ENCODE measurements around the gene ZKSCAN1. TPM values are rescaled to one million over a fixed set of nuclear protein-coding genes. Genes with fewer than 3 reads are reported as not detected.
A peak's percentile ranks its signal among the peaks of the same experiment; 100 is the strongest.
"Not testable (repeated sequence)": the region's sequence is repeated elsewhere in the genome, so short reads cannot be mapped to it uniquely, and the experiment has no call there.

Gene ZKSCAN1
- polyA plus RNA-seq (2013, experiment 1 of 2; ENCODE audit: insufficient read length) = 16.3 TPM
- polyA plus RNA-seq (2013, experiment 2 of 2; ENCODE audit: insufficient read length) = 22.8 TPM

- peak; percentile 93 for DNase-seq
Observed at GRCh38 chr7:100015232-100016214, at the start of gene ZKSCAN1. Gene ZKSCAN1 (plus strand): TSS chr7:100015596. CDS start chr7:100023507, 7,911 bp downstream.

GRCh38 chr7:99969298-99969697 is 46.1 kb upstream of the ZKSCAN1 start:
- DNase-seq = no peak

- DNase-seq = not testable (repeated sequence)
Observed at GRCh38 chr7:99969813-99970212, 45.6 kb upstream of the ZKSCAN1 start.

GRCh38 chr7:99971242-99971641 is 44.2 kb upstream of the ZKSCAN1 start:
- DNase-seq = no peak

GRCh38 chr7:99973817-99974216 is 41.6 kb upstream of the ZKSCAN1 start:
- not testable (repeated sequence) for DNase-seq

- no peak for DNase-seq
Observed at GRCh38 chr7:99974681-99975080, 40.7 kb upstream of the ZKSCAN1 start.

GRCh38 chr7:99975782-99976521 is 39.4 kb upstream of the ZKSCAN1 start, which contains the start of gene AZGP1:
Gene AZGP1 (minus strand): TSS chr7:99976031. CDS start chr7:99976020, 11 bp downstream.
- DNase-seq = peak; percentile 4

GRCh38 chr7:99976626-99977025 is 38.8 kb upstream of the ZKSCAN1 start:
- DNase-seq = no peak

GRCh38 chr7:99979814-99980225 is 35.6 kb upstream of the ZKSCAN1 start:
- not testable (repeated sequence) for DNase-seq

- DNase-seq = not testable (repeated sequence)
Observed at GRCh38 chr7:99980448-99980872, 34.9 kb upstream of the ZKSCAN1 start.

- not testable (repeated sequence) for DNase-seq
Observed at GRCh38 chr7:99981066-99981465, 34.3 kb upstream of the ZKSCAN1 start.

- DNase-seq = no peak
Observed at GRCh38 chr7:99984593-99984992, 30.8 kb upstream of the ZKSCAN1 start.

- DNase-seq = not testable (repeated sequence)
Observed at GRCh38 chr7:99987306-99987705, 28.1 kb upstream of the ZKSCAN1 start.

GRCh38 chr7:99987846-99988245 is 27.6 kb upstream of the ZKSCAN1 start:
- no peak for DNase-seq

GRCh38 chr7:99990460-99990852 is 24.9 kb upstream of the ZKSCAN1 start:
- no peak for DNase-seq

GRCh38 chr7:99991543-99991942 is 23.9 kb upstream of the ZKSCAN1 start:
- not testable (repeated sequence) for DNase-seq

GRCh38 chr7:99992330-99993038 is 22.9 kb upstream of the ZKSCAN1 start:
- no peak for DNase-seq

- DNase-seq = no peak
Observed at GRCh38 chr7:99994819-99995218, 20.6 kb upstream of the ZKSCAN1 start.

GRCh38 chr7:99996755-99997544 is 18.4 kb upstream of the ZKSCAN1 start:
- no peak for DNase-seq

GRCh38 chr7:99997545-99998137 is 17.8 kb upstream of the ZKSCAN1 start:
- DNase-seq = peak; percentile 40

GRCh38 chr7:100000239-100000638 is 15.2 kb upstream of the ZKSCAN1 start:
- no peak for DNase-seq
